Endothelial cell of umbilical vein (primary cell): ENCODE results near the gene FRY.

Experiments
- POLR2A ChIP-seq: IDR thresholded peaks from 2 replicates; pipeline ENCODE4 v1.6.1; 2012; ENCODE audit warnings: low read depth, mild to moderate bottlenecking, control low read depth, low read length
- POLR2AphosphoS5 ChIP-seq: IDR thresholded peaks from 2 replicates; pipeline ENCODE4 v1.6.1; 2012; ENCODE audit warnings: low read depth, mild to moderate bottlenecking, control low read depth, low read length, moderate library complexity; ENCODE audit not compliant: insufficient read depth
- TF ChIP-seq, protein P1 (sequence below), 2 donors: IDR thresholded peaks; 1 replicate in 1 of 2; 2 replicates in 1 of 2; pipeline ENCODE4 v1.5.1; 2011; ENCODE audit warnings: low read length in 2 of 2, mild to moderate bottlenecking in 2 of 2, moderate library complexity in 2 of 2, control low read depth in 1 of 2, inconsistent platforms in 1 of 2, low read depth in 1 of 2; ENCODE audit not compliant: insufficient read depth in 1 of 2; ENCODE audit errors: extremely low read depth in 1 of 2

DNA sequence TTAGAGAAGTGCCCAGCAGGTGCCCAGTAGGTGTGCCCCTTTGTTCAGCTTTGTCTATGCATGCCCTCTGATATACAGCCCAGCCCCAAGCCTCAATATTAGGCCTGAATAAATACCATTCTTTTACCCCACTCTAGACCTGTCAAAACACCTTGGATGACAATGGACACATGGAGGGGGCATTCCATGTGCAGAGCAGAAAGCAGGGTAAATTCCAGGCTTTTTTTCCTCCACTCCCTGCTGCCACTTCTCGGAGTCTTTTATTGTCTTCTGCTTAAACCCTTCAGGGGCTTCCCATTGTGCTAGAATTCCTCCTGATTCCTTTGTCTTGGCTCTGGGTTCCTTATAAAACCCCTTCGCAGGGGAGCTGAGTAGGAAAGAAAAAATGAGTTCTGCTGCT lies 5.8 kb upstream of the FRY start:
- TF ChIP-seq POLR2A (no peak), POLR2AphosphoS5 (no peak)
- TF ChIP-seq, protein P1, sequence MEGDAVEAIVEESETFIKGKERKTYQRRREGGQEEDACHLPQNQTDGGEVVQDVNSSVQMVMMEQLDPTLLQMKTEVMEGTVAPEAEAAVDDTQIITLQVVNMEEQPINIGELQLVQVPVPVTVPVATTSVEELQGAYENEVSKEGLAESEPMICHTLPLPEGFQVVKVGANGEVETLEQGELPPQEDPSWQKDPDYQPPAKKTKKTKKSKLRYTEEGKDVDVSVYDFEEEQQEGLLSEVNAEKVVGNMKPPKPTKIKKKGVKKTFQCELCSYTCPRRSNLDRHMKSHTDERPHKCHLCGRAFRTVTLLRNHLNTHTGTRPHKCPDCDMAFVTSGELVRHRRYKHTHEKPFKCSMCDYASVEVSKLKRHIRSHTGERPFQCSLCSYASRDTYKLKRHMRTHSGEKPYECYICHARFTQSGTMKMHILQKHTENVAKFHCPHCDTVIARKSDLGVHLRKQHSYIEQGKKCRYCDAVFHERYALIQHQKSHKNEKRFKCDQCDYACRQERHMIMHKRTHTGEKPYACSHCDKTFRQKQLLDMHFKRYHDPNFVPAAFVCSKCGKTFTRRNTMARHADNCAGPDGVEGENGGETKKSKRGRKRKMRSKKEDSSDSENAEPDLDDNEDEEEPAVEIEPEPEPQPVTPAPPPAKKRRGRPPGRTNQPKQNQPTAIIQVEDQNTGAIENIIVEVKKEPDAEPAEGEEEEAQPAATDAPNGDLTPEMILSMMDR (IDR thresholded peaks at IDR 0.05; ENCODE audit: extremely low read depth in 1 of 2, insufficient read depth in 1 of 2, low read depth in 1 of 2, low read length in 2 of 2): no peak
